ENCODE data around the gene NR2E3. TPM values are rescaled to one million over a fixed set of nuclear protein-coding genes. Genes with fewer than 3 reads are reported as not detected.

NR2E3 gene
- polyA plus RNA-seq, 4 donors = 0.07 to 0.89 (median 0.26) TPM

GRCh38 chr15:71817351-71817750 lies 7.0 kb downstream of the NR2E3 start:
- no peaks in the 10 kb centered on the region for H3K36me3 ChIP-seq (ENCODE audit: control insufficient read depth in 3 of 3, insufficient read depth in 2 of 3, low read depth in 1 of 3, low read length in 3 of 3)
- H3K27me3 ChIP-seq (ENCODE audit: control insufficient read depth in 3 of 3, insufficient read depth in 3 of 3, low read length in 3 of 3) = no peaks in the 10 kb centered on the region
- FAIRE-seq = no peak
- DNase-seq = no peak
- 93 to 99% (median 96%) methylated on average over 13 of the region's 13 CpGs for WGBS, 3 donors
- H3K9me3 ChIP-seq (ENCODE audit: control insufficient read depth in 2 of 2, insufficient read depth in 1 of 2, low read depth in 1 of 2, low read length in 1 of 2) = peaks cover 0 to 19% of the 10 kb centered on the region in 2 donors
- no peaks in the 10 kb centered on the region for H3K4me1 ChIP-seq (ENCODE audit: control insufficient read depth in 3 of 3, insufficient read depth in 2 of 3, low read depth in 1 of 3, low read length in 2 of 3)
- no peak overlapping the region for H3K4me3 ChIP-seq (ENCODE audit: low read depth in 1 of 3, low read length in 3 of 3)
- no peak overlapping the region for H3K27ac ChIP-seq (ENCODE audit: low read depth in 1 of 3, low read length in 2 of 3)

GRCh38 chr15:71820127-71820526 lies 9.8 kb downstream of the NR2E3 start:
- Histone ChIP-seq H3K9me3 (ENCODE audit: control insufficient read depth in 2 of 2, insufficient read depth in 1 of 2, low read depth in 1 of 2, low read length in 1 of 2) (peaks cover 0 to 19% of the 10 kb centered on the region in 2 donors), H3K36me3 (ENCODE audit: control insufficient read depth in 3 of 3, insufficient read depth in 2 of 3, low read depth in 1 of 3, low read length in 3 of 3) (peaks cover 0 to 2% (median 0%) of the 10 kb centered on the region in 3 donors), H3K27ac (ENCODE audit: low read depth in 1 of 3, low read length in 2 of 3) (no peak overlapping the region), H3K4me3 (ENCODE audit: low read depth in 1 of 3, low read length in 3 of 3) (no peak overlapping the region), H3K27me3 (ENCODE audit: control insufficient read depth in 3 of 3, insufficient read depth in 3 of 3, low read length in 3 of 3) (no peaks in the 10 kb centered on the region), H3K4me1 (ENCODE audit: control insufficient read depth in 3 of 3, insufficient read depth in 2 of 3, low read depth in 1 of 3, low read length in 2 of 3) (no peaks in the 10 kb centered on the region)
- 85 to 90% (median 86%) methylated on average over 1 of the region's 1 CpG for WGBS, 3 donors
- no peak for FAIRE-seq
- no peak for DNase-seq

DNA sequence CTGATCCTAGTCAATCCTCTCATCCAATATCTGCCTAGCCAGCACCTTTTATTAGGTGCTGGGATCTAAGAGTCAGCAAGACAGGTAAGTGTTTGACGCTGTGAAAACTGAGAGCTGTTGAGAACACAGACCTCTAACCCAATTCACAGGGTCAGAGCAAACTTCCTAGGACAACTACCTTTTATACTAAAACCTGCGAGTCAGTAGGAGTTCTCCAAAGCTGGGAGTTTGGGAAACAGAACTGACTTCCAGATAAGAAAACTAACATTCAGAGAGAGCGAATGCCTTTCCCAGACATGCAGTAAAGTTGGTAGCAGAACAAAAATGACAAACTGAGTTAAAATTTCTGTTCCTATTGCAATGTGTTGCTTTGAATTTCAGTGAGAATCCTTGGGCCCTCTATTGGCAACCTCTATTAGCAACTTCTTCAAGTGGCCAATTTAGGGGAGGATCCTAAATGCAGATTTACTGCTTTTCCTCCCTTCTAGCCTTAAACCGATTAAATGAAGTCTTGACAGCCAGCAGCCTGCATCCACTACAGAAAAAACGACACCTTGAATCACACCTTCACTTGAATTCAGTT lies 11.3 kb downstream of the NR2E3 start:
- H3K27me3 ChIP-seq (ENCODE audit: control insufficient read depth in 3 of 3, insufficient read depth in 3 of 3, low read length in 3 of 3) = no peaks in the 10 kb centered on the region
- H3K9me3 ChIP-seq (ENCODE audit: control insufficient read depth in 2 of 2, insufficient read depth in 1 of 2, low read depth in 1 of 2, low read length in 1 of 2) = peaks cover 0 to 19% of the 10 kb centered on the region in 2 donors
- H3K4me1 ChIP-seq (ENCODE audit: control insufficient read depth in 3 of 3, insufficient read depth in 2 of 3, low read depth in 1 of 3, low read length in 2 of 3) = no peaks in the 10 kb centered on the region
- H3K27ac ChIP-seq (ENCODE audit: low read depth in 1 of 3, low read length in 2 of 3) = no peak overlapping the region
- H3K36me3 ChIP-seq (ENCODE audit: control insufficient read depth in 3 of 3, insufficient read depth in 2 of 3, low read depth in 1 of 3, low read length in 3 of 3) = peaks cover 3 to 6% (median 6%) of the 10 kb centered on the region in 3 donors
- WGBS, 3 donors = 89 to 95% (median 92%) methylated on average over 5 of the region's 5 CpGs
- H3K4me3 ChIP-seq (ENCODE audit: low read depth in 1 of 3, low read length in 3 of 3) = no peak overlapping the region
- DNase-seq (no peak), FAIRE-seq (no peak)

DNA sequence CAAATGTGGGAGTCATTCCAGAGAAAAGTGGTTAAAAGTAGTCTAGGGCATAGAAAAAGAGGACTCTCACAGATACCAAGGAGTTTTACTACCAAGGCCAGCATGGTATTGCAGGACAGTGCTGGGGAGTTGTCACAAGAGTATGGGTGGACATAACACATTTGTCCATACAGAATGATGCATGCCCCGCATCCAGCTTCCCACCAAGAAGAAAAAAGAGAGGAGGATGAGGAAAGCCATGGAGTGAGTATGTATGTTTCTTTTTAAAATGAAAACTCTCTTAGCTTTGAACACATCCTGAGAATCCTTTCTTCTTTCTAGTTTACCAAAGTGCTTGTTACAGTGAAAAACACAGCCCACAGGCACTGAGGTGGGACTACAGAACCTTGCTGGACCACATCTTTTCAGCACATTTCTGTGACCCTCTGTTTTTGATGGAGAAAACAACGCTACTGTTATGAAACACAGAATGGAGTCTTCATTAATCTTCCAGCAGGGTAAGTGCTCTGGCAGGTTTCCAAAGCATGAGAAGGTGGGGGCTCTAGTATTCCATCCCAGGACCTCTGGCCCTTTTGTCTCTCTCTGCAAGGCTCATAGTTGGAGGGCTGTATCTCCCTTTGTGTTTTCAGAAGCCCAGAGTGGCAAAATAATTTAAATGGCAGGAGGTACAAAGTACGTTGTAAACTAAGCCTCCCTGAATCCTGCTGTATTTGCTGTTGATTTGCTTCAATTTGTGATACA lies 12.7 kb downstream of the NR2E3 start:
- no peak for FAIRE-seq
- Histone ChIP-seq H3K36me3 (ENCODE audit: control insufficient read depth in 3 of 3, insufficient read depth in 2 of 3, low read depth in 1 of 3, low read length in 3 of 3) (peaks cover 5 to 12% (median 9%) of the 10 kb centered on the region in 3 donors), H3K27me3 (ENCODE audit: control insufficient read depth in 3 of 3, insufficient read depth in 3 of 3, low read length in 3 of 3) (no peaks in the 10 kb centered on the region), H3K27ac (ENCODE audit: low read depth in 1 of 3, low read length in 2 of 3) (no peak overlapping the region), H3K4me3 (ENCODE audit: low read depth in 1 of 3, low read length in 3 of 3) (no peak overlapping the region), H3K9me3 (ENCODE audit: control insufficient read depth in 2 of 2, insufficient read depth in 1 of 2, low read depth in 1 of 2, low read length in 1 of 2) (peaks cover 0 to 16% of the 10 kb centered on the region in 2 donors), H3K4me1 (ENCODE audit: control insufficient read depth in 3 of 3, insufficient read depth in 2 of 3, low read depth in 1 of 3, low read length in 2 of 3) (no peaks in the 10 kb centered on the region)
- WGBS, 3 donors = 93 to 95% (median 94%) methylated on average over 3 of the region's 3 CpGs
- no peak for DNase-seq

- no peak overlapping the region for H3K4me3 ChIP-seq (ENCODE audit: low read depth in 1 of 3, low read length in 3 of 3)
- no peak for DNase-seq
- no peak for FAIRE-seq
These were observed 13.4 kb downstream of the NR2E3 start for GRCh38 chr15:71823801-71824200.

DNA sequence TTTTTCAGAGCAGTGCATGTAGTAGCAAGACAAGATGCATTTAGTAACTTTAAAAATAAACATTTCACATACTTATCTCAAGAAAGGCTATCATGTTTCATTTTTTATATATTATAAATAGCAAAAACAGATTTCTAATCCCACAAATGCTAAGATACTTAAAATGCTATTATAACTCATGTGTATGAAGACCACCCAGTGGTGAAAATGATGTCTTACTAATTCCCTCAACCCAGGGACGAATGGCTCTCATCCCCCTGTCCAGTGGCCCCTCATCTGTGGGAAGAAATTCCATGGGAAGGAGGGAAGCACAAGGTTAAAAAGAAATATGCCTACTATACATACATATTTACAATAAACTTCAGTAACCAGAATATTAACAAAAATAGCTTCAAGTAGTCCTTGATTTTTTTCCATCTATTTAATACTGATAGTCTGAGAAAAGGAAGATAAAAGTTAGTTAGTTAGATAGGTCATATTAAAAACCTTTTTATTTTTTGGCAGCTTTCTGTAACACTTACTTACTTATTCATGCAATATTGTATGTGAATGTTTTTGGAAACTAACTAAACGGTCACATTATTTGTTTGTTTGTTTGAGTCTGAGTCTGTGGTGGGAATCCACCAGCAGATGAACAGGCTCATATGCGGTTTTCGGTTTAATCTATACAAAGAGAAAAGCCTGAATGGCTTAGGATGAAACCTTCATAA lies 14.8 kb downstream of the NR2E3 start:
- no peaks in the 10 kb centered on the region for H3K27me3 ChIP-seq (ENCODE audit: control insufficient read depth in 3 of 3, insufficient read depth in 3 of 3, low read length in 3 of 3)
- peaks cover 8 to 16% (median 13%) of the 10 kb centered on the region in 3 donors for H3K36me3 ChIP-seq (ENCODE audit: control insufficient read depth in 3 of 3, insufficient read depth in 2 of 3, low read depth in 1 of 3, low read length in 3 of 3)
- no peak for FAIRE-seq
- no peak overlapping the region for H3K4me3 ChIP-seq (ENCODE audit: low read depth in 1 of 3, low read length in 3 of 3)
- H3K9me3 ChIP-seq (ENCODE audit: control insufficient read depth in 2 of 2, insufficient read depth in 1 of 2, low read depth in 1 of 2, low read length in 1 of 2) = peaks cover 0 to 16% of the 10 kb centered on the region in 2 donors
- H3K4me1 ChIP-seq (ENCODE audit: control insufficient read depth in 3 of 3, insufficient read depth in 2 of 3, low read depth in 1 of 3, low read length in 2 of 3) = no peaks in the 10 kb centered on the region
- DNase-seq = no peak
- H3K27ac ChIP-seq (ENCODE audit: low read depth in 1 of 3, low read length in 2 of 3) = no peak overlapping the region
- WGBS, 3 donors = 85 to 95% (median 94%) methylated on average over 4 of the region's 4 CpGs

More at GRCh38 chr15:71823801-71824200, 13.4 kb downstream of the NR2E3 start:
- peaks cover 5 to 13% (median 9%) of the 10 kb centered on the region in 3 donors for H3K36me3 ChIP-seq (ENCODE audit: control insufficient read depth in 3 of 3, insufficient read depth in 2 of 3, low read depth in 1 of 3, low read length in 3 of 3)
- H3K9me3 ChIP-seq (ENCODE audit: control insufficient read depth in 2 of 2, insufficient read depth in 1 of 2, low read depth in 1 of 2, low read length in 1 of 2) = peaks cover 0 to 16% of the 10 kb centered on the region in 2 donors
- no peaks in the 10 kb centered on the region for H3K4me1 ChIP-seq (ENCODE audit: control insufficient read depth in 3 of 3, insufficient read depth in 2 of 3, low read depth in 1 of 3, low read length in 2 of 3)
- no peak overlapping the region for H3K27ac ChIP-seq (ENCODE audit: low read depth in 1 of 3, low read length in 2 of 3)
- H3K27me3 ChIP-seq (ENCODE audit: control insufficient read depth in 3 of 3, insufficient read depth in 3 of 3, low read length in 3 of 3) = no peaks in the 10 kb centered on the region
- WGBS, 3 donors = 67 to 88% (median 88%) methylated on average over 3 of the region's 3 CpGs

GRCh38 chr15:71826196-71826595 lies 15.8 kb downstream of the NR2E3 start:
- Histone ChIP-seq H3K27ac (ENCODE audit: low read depth in 1 of 3, low read length in 2 of 3) (no peak overlapping the region), H3K4me1 (ENCODE audit: control insufficient read depth in 3 of 3, insufficient read depth in 2 of 3, low read depth in 1 of 3, low read length in 2 of 3) (no peaks in the 10 kb centered on the region), H3K9me3 (ENCODE audit: control insufficient read depth in 2 of 2, insufficient read depth in 1 of 2, low read depth in 1 of 2, low read length in 1 of 2) (peaks cover 0 to 9% of the 10 kb centered on the region in 2 donors), H3K36me3 (ENCODE audit: control insufficient read depth in 3 of 3, insufficient read depth in 2 of 3, low read depth in 1 of 3, low read length in 3 of 3) (peaks cover 8 to 16% (median 13%) of the 10 kb centered on the region in 3 donors), H3K4me3 (ENCODE audit: low read depth in 1 of 3, low read length in 3 of 3) (no peak overlapping the region), H3K27me3 (ENCODE audit: control insufficient read depth in 3 of 3, insufficient read depth in 3 of 3, low read length in 3 of 3) (no peaks in the 10 kb centered on the region)
- DNase-seq = no peak
- FAIRE-seq = no peak
- whole genome bisulfite sequencing, 3 donors = 92 to 96% (median 95%) methylated on average over 5 of the region's 5 CpGs

- no peaks in the 10 kb centered on the region for H3K27me3 ChIP-seq (ENCODE audit: control insufficient read depth in 3 of 3, insufficient read depth in 3 of 3, low read length in 3 of 3)
- no peaks in the 10 kb centered on the region for H3K9me3 ChIP-seq (ENCODE audit: control insufficient read depth in 2 of 2, insufficient read depth in 1 of 2, low read depth in 1 of 2, low read length in 1 of 2)
- FAIRE-seq (no peak), DNase-seq (no peak)
- peaks cover 8 to 16% (median 14%) of the 10 kb centered on the region in 3 donors for H3K36me3 ChIP-seq (ENCODE audit: control insufficient read depth in 3 of 3, insufficient read depth in 2 of 3, low read depth in 1 of 3, low read length in 3 of 3)
- no peak overlapping the region for H3K27ac ChIP-seq (ENCODE audit: low read depth in 1 of 3, low read length in 2 of 3)
- no peak overlapping the region for H3K4me3 ChIP-seq (ENCODE audit: low read depth in 1 of 3, low read length in 3 of 3)
- 91 to 100% (median 93%) methylated on average over 2 of the region's 2 CpGs for WGBS, 3 donors
- H3K4me1 ChIP-seq (ENCODE audit: control insufficient read depth in 3 of 3, insufficient read depth in 2 of 3, low read depth in 1 of 3, low read length in 2 of 3) = no peaks in the 10 kb centered on the region
These were observed 20.6 kb downstream of the NR2E3 start for GRCh38 chr15:71830981-71831380.
